ENCODE results near the gene UROC1. TPM values are rescaled to one million over a fixed set of nuclear protein-coding genes. Genes with fewer than 3 reads are reported as not detected.

UROC1 gene
- total RNA-seq, 1 donor from 2014 or later: not detected

DNA sequence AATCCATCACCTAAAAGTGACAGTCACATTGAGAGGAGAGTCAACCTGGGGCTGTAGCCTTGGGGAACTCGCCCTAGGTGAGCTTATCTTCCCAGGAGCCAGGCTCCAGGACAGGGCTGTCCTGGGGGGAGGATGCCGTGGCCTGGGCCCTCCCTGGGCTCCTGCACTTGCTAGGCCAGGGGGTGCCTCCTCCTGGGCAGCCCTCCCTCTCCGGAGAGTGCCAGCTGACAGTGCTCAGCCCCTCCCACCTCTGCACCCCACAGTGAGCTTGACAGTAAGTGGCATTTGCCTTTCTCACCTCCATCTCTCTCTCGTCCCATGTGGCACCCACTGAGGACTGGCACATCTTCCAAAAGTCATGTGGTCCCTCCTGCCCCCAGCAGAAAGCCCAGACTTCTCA, 19.1 kb downstream of the UROC1 start:
- H3K4me3 ChIP-seq: no peak overlapping the region
- intact Hi-C loops (cut with DNase I): no loop called here
- H3K36me3 ChIP-seq: no peaks in the 10 kb centered on the region
- H3K27me3 ChIP-seq: no peaks in the 10 kb centered on the region
- H3K9me3 ChIP-seq: no peaks in the 10 kb centered on the region
- H3K27ac ChIP-seq: no peak overlapping the region
- DNase-seq (ENCODE audit: low spot score in 2 of 2): no peak
- no peaks in the 10 kb centered on the region for H3K4me1 ChIP-seq
- TF ChIP-seq, protein P1, sequence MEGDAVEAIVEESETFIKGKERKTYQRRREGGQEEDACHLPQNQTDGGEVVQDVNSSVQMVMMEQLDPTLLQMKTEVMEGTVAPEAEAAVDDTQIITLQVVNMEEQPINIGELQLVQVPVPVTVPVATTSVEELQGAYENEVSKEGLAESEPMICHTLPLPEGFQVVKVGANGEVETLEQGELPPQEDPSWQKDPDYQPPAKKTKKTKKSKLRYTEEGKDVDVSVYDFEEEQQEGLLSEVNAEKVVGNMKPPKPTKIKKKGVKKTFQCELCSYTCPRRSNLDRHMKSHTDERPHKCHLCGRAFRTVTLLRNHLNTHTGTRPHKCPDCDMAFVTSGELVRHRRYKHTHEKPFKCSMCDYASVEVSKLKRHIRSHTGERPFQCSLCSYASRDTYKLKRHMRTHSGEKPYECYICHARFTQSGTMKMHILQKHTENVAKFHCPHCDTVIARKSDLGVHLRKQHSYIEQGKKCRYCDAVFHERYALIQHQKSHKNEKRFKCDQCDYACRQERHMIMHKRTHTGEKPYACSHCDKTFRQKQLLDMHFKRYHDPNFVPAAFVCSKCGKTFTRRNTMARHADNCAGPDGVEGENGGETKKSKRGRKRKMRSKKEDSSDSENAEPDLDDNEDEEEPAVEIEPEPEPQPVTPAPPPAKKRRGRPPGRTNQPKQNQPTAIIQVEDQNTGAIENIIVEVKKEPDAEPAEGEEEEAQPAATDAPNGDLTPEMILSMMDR (IDR thresholded peaks at IDR 0.05): no peak

DNA sequence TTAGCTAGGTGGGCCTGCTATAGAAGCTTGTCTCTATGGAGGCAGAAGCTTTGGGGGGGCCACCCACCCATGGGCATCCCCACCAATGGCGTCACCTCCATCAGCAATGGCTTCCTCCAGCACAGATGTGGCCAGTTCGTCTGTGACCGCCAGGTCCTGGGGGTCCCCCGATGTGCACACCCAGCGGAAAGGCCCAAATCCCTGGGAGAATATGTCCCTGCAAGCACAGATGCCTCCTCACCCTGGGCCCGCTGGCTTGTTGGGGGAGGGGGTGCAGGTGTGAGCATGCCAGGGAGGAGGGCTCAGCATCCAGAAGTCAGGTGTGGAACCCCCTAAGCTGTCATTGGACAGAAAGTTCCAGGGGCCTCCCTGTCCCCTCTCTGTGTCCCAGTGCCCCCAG, 19.6 kb downstream of the UROC1 start:
- DNase-seq (ENCODE audit: low spot score in 2 of 2): no peak
- H3K4me1 ChIP-seq: no peaks in the 10 kb centered on the region
- H3K36me3 ChIP-seq: no peaks in the 10 kb centered on the region
- H3K27me3 ChIP-seq: no peaks in the 10 kb centered on the region
- H3K27ac ChIP-seq: no peak overlapping the region
- H3K4me3 ChIP-seq: no peak overlapping the region
- TF ChIP-seq, protein P1 (IDR thresholded peaks at IDR 0.05): no peak
- no peaks in the 10 kb centered on the region for H3K9me3 ChIP-seq
- intact Hi-C loops (cut with DNase I): no loop called here

DNA sequence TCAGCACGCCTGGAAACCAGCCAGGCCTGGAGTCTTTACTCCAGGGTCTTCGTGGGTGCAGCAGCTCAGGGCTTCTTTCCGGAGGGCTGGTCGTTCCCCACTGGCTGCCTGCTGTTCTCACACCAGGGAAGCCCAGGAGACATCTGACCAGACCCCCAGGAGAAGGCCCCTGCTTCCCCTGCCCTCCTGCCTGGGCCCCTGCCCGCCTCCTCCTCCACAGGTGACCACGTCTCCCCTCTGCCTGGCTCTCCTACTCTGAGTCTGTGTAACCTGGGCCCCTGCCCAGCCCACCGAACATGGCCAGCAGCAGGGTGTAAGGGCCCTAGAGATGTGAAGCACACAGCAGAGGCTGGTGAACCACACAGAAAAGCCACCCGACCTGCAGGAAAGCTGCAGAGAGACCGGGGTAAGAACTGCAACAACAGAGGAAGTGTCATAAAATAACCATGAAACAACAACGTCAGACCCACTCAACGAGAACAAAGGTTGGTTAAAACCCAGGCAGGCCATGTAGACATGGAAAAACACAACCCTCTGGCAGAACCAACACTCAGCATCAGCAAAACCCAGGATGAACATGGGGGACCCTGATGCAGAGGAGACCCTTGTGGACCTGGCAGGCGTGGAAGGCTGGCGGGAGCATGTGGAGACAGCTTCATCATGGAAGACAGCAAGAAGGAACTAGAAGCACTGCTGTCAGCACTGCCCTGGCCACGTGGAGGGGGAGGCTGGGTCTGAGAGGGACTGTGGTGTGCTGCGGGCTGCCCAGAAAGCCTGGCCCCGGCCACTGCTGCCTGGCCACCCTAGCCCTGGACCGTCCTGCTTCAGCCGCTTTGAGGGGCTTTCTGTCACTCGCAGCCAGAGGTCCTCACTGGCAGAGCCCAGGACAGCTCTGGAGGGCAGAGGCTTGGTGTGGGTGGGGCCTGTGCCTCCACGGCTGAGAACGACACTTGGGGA, 20.4 kb downstream of the UROC1 start:
- intact Hi-C loops (cut with DNase I): no loop called here
- Histone ChIP-seq H3K4me1 (no peaks in the 10 kb centered on the region), H3K27ac (no peak overlapping the region), H3K9me3 (no peaks in the 10 kb centered on the region), H3K4me3 (no peak overlapping the region), H3K36me3 (no peaks in the 10 kb centered on the region), H3K27me3 (no peaks in the 10 kb centered on the region)
- no peak for DNase-seq (ENCODE audit: low spot score in 2 of 2)
- TF ChIP-seq, protein P1 (IDR thresholded peaks at IDR 0.05): no peak

DNA sequence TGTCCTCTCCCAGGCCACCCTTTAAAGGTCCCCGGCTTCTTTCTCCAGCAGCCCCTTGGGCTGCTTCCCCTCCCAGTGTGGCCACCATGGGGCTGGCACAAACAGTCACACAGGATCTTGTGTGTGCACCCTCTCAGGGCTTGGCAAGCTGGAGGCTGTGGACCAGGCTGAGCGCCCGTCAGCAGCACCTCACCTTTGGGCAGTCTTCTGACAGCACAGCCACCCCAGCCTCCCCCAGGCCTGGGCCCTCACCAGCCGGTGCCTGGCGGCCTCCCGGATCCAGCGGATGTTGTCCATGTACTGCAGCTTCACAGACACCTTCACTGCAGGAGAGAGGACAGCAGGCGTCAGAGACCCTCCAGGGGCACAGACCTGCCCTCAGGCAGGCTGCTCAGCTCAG, 21.8 kb downstream of the UROC1 start:
- Histone ChIP-seq H3K4me3 (no peak overlapping the region), H3K9me3 (no peaks in the 10 kb centered on the region), H3K4me1 (no peaks in the 10 kb centered on the region), H3K27ac (no peak overlapping the region), H3K36me3 (no peaks in the 10 kb centered on the region), H3K27me3 (no peaks in the 10 kb centered on the region)
- TF ChIP-seq, protein P1 (IDR thresholded peaks at IDR 0.05): no peak
- DNase-seq (ENCODE audit: low spot score in 2 of 2): no peak
- intact Hi-C loops (cut with DNase I): no loop called here

DNA sequence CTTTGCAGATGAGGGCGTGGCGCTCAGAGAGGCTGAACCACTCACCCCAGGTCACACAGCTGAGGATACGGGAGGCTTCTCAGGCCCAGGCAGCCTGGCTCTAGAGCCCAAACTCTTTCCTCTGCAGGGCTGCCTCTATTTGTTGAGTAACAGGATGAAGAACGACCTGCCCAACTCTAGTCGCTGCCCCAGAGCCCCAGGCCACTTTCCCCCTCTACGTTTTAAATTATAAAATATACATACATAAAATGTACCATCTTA, 22.7 kb downstream of the UROC1 start:
- TF ChIP-seq, protein P1 (IDR thresholded peaks at IDR 0.05): no peak
- no peaks in the 10 kb centered on the region for H3K4me1 ChIP-seq
- intact Hi-C loops (cut with DNase I): no loop called here
- DNase-seq (ENCODE audit: low spot score in 2 of 2): no peak
- no peak overlapping the region for H3K27ac ChIP-seq
- H3K4me3 ChIP-seq: no peak overlapping the region
- no peaks in the 10 kb centered on the region for H3K9me3 ChIP-seq
- H3K27me3 ChIP-seq: no peaks in the 10 kb centered on the region
- H3K36me3 ChIP-seq: no peaks in the 10 kb centered on the region

All from ascending aorta (tissue), 2 donors.